ENCODE measurements around the gene MMP14. TPM values are rescaled to one million over a fixed set of nuclear protein-coding genes. Genes with fewer than 3 reads are reported as not detected.
"Not testable (repeated sequence)": the region's sequence is repeated elsewhere in the genome, so short reads cannot be mapped to it uniquely, and the experiment has no call there.

Gene MMP14
- total RNA-seq, 1 donor from 2014 or later, result 306 TPM

GRCh38 chr14:22852940-22853767, 16.8 kb downstream of the MMP14 start:
- H3K4me1 Mint-ChIP-seq, result peaks cover 28% of the 10 kb centered on the region
- H3K36me3 Mint-ChIP-seq, result no peaks in the 10 kb centered on the region
- peak; percentile 98 for TF ChIP-seq CTCF (IDR thresholded peaks at IDR 0.05; ENCODE audit: unreplicated experiment)
- H3K27me3 Mint-ChIP-seq (ENCODE audit: low read depth), result no peaks in the 10 kb centered on the region
- peak overlapping the region; percentile 80 for H3K27ac Mint-ChIP-seq
- peak; percentile 82 to 99 for DNase-seq (ENCODE audit: low spot score in 2 of 2, unreplicated experiment in 2 of 2)
- peak overlapping the region; percentile 73 for H3K4me3 Mint-ChIP-seq
- H3K9me3 Mint-ChIP-seq, result no peaks in the 10 kb centered on the region

- not testable (repeated sequence) for H3K9me3 Mint-ChIP-seq; H3K4me3 Mint-ChIP-seq; H3K27ac Mint-ChIP-seq; H3K36me3 Mint-ChIP-seq; H3K27me3 Mint-ChIP-seq (ENCODE audit: low read depth); DNase-seq (ENCODE audit: low spot score in 2 of 2, unreplicated experiment in 2 of 2)
- H3K4me1 Mint-ChIP-seq, result peaks cover 17% of the 10 kb centered on the region
Observed at GRCh38 chr14:22854296-22854695, 17.9 kb downstream of the MMP14 start.

- H3K4me1 Mint-ChIP-seq, result peaks cover 11% of the 10 kb centered on the region
- no peaks in the 10 kb centered on the region for H3K9me3 Mint-ChIP-seq
- H3K27ac Mint-ChIP-seq, result no peak overlapping the region
- H3K36me3 Mint-ChIP-seq, result no peaks in the 10 kb centered on the region
- no peak overlapping the region for H3K4me3 Mint-ChIP-seq
- DNase-seq (ENCODE audit: low spot score in 2 of 2, unreplicated experiment in 2 of 2), result no peak
- TF ChIP-seq CTCF (IDR thresholded peaks at IDR 0.05; ENCODE audit: unreplicated experiment), result no peak
- H3K27me3 Mint-ChIP-seq (ENCODE audit: low read depth), result no peaks in the 10 kb centered on the region
Observed at GRCh38 chr14:22854963-22855724, 18.8 kb downstream of the MMP14 start.

GRCh38 chr14:22856428-22856827, 20.0 kb downstream of the MMP14 start:
- no peaks in the 10 kb centered on the region for H3K36me3 Mint-ChIP-seq
- no peak for TF ChIP-seq CTCF (IDR thresholded peaks at IDR 0.05; ENCODE audit: unreplicated experiment)
- H3K4me1 Mint-ChIP-seq, result peaks cover 6% of the 10 kb centered on the region
- H3K4me3 Mint-ChIP-seq, result no peak overlapping the region
- no peak overlapping the region for H3K27ac Mint-ChIP-seq
- no peak for DNase-seq (ENCODE audit: low spot score in 2 of 2, unreplicated experiment in 2 of 2)
- no peaks in the 10 kb centered on the region for H3K27me3 Mint-ChIP-seq (ENCODE audit: low read depth)
- no peaks in the 10 kb centered on the region for H3K9me3 Mint-ChIP-seq

GRCh38 chr14:22860377-22860776, 24.0 kb downstream of the MMP14 start:
- not testable (repeated sequence) for H3K4me3 Mint-ChIP-seq; DNase-seq (ENCODE audit: low spot score in 2 of 2, unreplicated experiment in 2 of 2); H3K4me1 Mint-ChIP-seq; H3K27me3 Mint-ChIP-seq (ENCODE audit: low read depth); H3K27ac Mint-ChIP-seq; H3K36me3 Mint-ChIP-seq; H3K9me3 Mint-ChIP-seq

- Mint-ChIP-seq H3K27ac (no peak overlapping the region), H3K9me3 (no peaks in the 10 kb centered on the region), H3K4me1 (no peaks in the 10 kb centered on the region), H3K36me3 (no peaks in the 10 kb centered on the region), H3K27me3 (ENCODE audit: low read depth) (no peaks in the 10 kb centered on the region), H3K4me3 (no peak overlapping the region)
- no peak for TF ChIP-seq CTCF (IDR thresholded peaks at IDR 0.05; ENCODE audit: unreplicated experiment)
- DNase-seq (ENCODE audit: low spot score in 2 of 2, unreplicated experiment in 2 of 2), result no peak
Observed at GRCh38 chr14:22861651-22862050, 25.3 kb downstream of the MMP14 start.

Data from mesothelial cell of epicardium (in vitro differentiated cells).